Left lobe of liver (tissue), 2 donors: ENCODE data around the gene NEK11. TPM values are rescaled to one million over a fixed set of nuclear protein-coding genes. Genes with fewer than 3 reads are reported as not detected.
A peak's percentile ranks its signal among the peaks of the same experiment; 100 is the strongest.

ENCODE experiments used
- ATAC-seq: fragments of 200-7000 bp; cut with Tn5 transposase; one replicate; pipeline ENCODE4 v1.9.1; 2020; ENCODE audit warnings: mild to moderate bottlenecking, moderate library complexity
- DNase-seq: peaks from one replicate; pipeline ENCODE4 v3.0.0-alpha.2; 2020; ENCODE audit warnings: low spot score
- total RNA-seq: library from RNA; stranded (reverse); gene quantifications from one replicate; pipeline ENCODE4 v1.2.1, GENCODE V29; 2021
- donor health status: DM: no; HTN: no; CAD: no; lungs with moderate emphysema.
- donor health status: DM: no; HTN: yes; CAD: no.

NEK11 gene
- total RNA-seq, 1 donor from 2014 or later: 0.48 TPM

DNA sequence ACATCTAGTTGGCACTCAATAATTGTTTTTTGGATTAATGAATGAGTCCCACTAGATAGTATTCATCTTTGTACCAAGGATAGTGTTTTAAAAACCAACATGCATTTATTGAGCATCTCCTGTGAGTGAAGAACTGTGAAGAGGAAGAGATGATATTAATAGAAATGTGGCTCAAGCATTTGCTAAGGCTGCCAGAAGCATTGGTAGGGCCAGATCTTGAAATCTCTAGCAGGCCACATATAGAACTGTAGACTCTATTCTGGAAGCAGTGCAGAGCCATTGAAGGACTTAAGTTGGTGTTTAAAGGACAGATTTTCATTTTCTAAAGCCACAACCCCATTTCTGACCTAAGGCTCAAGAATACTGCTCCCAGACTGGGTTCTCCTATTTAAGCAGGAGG lies 99.0 kb downstream of the NEK11 start:
- ATAC-seq: no peak

DNA sequence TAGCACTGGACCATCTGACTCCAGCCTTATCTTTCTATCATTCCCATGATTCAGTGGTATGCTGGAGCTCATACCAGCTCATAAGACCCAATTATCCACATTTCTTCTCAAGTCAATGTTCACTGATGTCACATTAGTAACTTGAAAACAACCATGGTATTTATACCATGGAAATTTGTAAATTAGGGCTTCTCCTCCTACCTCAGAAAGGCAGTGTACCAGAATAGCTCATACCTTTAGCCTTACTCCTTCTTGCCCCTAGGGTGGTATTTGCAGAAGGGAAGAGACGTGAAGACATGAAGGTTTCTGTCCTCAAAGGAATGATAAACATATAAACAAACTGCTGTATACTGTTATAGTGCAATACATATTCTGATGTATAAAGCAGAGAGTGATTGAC lies 114.2 kb downstream of the NEK11 start:
- ATAC-seq (no peak), DNase-seq (no peak)

More for the DNA sequence above, 99.0 kb downstream of the NEK11 start:
- DNase-seq: no peak

GRCh38 chr3:131141770-131142169 lies 115.1 kb downstream of the NEK11 start:
- ATAC-seq: no peak
- DNase-seq: no peak

DNA sequence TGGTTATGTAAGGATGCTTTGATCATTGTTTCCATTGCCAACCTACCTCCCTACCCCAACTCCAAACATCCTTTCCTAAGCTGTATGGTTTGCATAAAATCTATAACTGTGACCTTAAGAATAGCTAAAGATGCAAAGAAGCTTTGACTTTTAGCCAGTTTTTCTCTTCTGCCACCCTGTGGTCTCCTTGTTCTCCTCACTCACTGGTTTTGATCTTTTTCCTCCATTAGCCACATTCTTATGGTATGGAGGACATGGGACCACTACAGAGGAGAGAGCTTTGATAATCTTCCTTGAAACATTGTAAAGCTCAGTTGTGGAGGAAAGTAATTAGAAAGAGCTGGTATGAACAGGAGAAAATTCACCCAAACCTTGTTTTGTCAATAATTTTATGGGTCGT lies 115.9 kb downstream of the NEK11 start:
- ATAC-seq (no peak), DNase-seq (no peak)

DNA sequence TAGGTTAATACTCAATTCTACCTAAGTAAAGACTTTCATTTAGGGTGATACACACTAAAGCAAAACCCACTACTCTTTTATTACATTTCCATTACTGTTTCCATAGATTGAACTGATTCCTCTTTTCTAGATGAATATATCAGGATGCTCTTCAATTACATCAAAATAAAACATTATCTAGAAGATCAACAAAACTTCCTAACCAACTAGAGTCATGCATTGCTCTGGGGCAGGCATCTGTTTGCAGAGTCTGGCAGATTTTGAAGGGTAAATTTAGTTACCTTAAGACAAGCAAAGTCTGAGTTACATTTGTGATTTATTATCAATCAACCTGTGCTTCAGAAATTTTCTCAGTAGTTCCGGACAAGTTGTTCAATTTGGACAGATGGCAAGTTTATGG lies 117.1 kb downstream of the NEK11 start:
- no peak for DNase-seq

GRCh38 chr3:131147534-131147933 lies 120.9 kb downstream of the NEK11 start:
- no peak for ATAC-seq
- DNase-seq: no peak

More for the DNA sequence above, 117.1 kb downstream of the NEK11 start:
- ATAC-seq: no peak

- ATAC-seq (no peak), DNase-seq (no peak)
Measured at GRCh38 chr3:131158434-131158833, 131.8 kb downstream of the NEK11 start.

DNA sequence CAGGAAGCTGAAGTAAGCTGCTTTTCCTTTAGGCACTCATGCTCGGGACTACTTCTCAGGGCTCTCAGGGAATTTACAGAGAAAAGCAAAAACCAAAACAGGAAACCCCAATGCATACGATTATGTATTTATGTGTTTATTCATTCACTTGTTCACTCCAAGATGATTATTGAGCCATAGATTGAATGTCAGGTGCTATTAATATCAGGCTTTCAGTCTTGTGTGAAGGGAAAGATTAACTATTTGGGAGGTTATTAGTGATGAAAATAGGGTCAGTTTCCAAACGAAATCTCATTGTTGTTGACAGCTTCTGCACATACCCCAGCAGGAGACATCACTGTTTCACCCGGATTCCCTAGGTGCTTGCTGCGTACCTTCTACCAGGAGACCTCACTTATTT lies 135.8 kb downstream of the NEK11 start:
- no peak for ATAC-seq
- DNase-seq: no peak

GRCh38 chr3:131167867-131168266 lies 141.2 kb downstream of the NEK11 start:
- ATAC-seq: no peak

DNA sequence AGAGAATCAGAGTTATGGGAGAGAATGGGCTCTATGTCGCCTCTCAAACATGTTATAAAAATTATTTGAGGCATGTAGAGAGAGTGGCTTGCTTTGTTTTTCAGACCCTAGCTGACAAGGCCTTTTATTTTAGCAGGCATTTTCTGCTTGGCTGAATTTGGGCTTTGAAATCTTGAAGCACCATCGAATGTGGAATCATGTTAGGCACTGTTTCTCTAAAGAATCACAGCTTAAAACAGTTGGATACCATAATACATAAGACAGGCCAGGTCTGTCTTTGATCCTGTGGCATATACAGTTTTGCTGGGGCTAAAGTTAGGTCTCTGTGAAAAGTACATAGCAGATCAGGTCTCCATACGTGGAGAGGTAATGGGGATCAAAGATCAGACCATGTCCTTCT lies 142.7 kb downstream of the NEK11 start:
- no peak for ATAC-seq
- DNase-seq: no peak

More at GRCh38 chr3:131167867-131168266, 141.2 kb downstream of the NEK11 start:
- no peak for DNase-seq

DNA sequence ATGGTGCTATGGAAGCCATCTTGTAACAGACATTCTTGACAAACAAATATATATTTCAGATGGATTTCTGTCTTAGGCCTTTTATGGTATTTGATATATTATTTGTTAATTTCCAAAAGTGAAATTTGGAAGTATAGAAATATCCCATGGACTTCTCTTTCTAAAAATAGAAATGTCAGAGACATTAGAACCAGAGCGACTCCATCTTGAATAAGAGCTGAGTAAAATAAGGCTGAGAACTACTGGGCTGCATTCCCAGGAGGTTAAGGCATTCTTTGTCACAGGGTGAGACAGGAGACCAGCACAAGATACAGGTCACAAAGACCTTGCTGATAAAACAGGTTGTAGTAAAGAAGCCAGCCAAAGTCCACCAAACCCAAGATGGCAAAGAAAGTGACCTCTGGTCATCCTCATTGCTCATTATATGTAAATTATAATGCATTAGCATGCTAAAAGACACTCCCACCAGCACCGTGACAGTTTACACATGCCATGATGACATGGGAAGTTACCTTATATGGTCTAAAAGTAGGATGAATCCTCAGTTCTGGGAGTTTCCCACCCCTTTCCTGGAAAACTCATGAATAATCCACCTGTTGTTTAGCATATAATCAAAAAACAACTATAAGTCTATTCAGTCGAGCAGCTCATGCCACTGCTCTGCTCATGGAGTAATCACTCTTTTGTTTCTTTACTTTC lies 146.0 kb downstream of the NEK11 start:
- ATAC-seq (no peak), DNase-seq (no peak)

DNA sequence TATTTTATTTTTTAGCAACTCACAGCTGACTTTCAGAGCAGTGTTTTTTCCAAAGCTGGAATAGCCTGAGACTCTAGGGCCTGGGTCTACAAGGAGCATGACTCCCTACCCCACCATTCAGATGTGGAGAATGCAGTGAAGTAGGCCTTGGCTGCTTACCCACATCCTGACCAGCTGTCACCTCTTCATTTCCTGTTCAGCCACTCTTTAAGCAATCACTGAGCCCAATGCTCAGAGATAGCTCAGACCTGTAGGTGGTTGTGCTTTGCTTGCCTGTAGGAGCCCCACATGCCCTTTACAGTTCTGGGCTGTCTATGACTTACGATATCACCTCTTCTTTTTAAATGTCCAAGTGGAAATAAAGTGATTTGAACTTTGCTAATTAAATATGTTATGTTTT lies 148.1 kb downstream of the NEK11 start:
- no peak for ATAC-seq
- DNase-seq: no peak

DNA sequence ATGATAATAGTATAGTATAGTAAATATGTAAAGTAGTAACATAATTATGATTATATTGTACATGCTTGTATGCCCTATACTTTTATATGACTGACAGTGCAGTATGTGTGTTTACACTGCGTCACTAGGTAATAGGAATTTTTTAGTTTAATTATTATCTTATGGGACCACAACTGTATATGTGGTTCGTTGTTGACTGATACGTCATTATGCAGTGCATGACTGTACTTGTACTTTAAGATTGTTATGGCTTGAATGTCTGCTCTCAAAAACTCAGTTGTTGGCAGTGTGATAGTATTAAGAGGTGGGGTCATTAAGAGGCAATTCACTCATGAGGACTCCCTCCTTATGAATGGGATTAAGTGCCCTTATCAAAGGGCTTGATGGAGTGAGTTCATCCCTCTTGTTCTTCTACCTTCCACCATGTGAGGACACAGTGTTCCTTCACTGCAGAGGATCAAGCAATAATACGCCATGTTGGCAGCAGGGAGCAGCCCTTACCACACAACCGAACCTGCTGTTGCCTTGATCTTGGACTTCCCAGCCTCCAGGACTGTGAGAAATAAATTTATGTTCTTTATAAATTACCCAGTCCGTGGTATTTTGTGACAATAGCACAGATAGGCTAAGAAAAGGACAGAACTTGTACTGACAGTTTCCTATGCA lies 152.2 kb downstream of the NEK11 start:
- DNase-seq: no peak
- ATAC-seq: no peak

- ATAC-seq (peak; percentile 85), DNase-seq (peak; percentile 54)
Measured at GRCh38 chr3:131192701-131193100, 166.0 kb downstream of the NEK11 start.

- no peak for DNase-seq
- ATAC-seq: no peak
Measured at GRCh38 chr3:131193641-131194238, 167.1 kb downstream of the NEK11 start.

GRCh38 chr3:131194816-131195215 lies 168.1 kb downstream of the NEK11 start:
- ATAC-seq (no peak), DNase-seq (no peak)

- no peak for ATAC-seq
- DNase-seq: no peak
Measured at GRCh38 chr3:131200636-131201199, 174.0 kb downstream of the NEK11 start.

- DNase-seq: no peak
Measured at GRCh38 chr3:131216330-131216729, 189.7 kb downstream of the NEK11 start.

DNA sequence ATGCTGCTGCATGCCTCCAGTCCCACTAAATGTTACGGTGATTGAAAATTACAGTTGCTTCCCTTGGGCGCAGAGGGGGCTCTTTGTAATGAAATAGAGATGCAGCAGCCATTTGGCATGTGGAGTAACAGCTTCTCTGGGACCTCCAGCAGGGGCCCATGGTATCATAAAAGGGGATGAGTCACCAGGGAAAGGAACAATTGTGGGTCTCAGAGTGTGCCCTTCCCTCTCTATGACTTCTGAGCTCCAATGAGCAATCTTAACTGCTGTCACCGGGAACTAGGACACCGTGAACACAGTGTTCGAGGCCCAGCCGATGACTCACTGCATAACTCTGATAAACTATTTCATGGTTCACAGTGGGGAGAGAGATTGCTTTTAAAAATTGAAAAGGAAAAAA lies 190.1 kb downstream of the NEK11 start:
- ATAC-seq (no peak), DNase-seq (no peak)

More at GRCh38 chr3:131216330-131216729, 189.7 kb downstream of the NEK11 start:
- ATAC-seq: no peak

GRCh38 chr3:131217296-131217741 lies 190.6 kb downstream of the NEK11 start:
- DNase-seq (no peak), ATAC-seq (no peak)

GRCh38 chr3:131218196-131218595 lies 191.5 kb downstream of the NEK11 start:
- ATAC-seq: no peak
- no peak for DNase-seq

DNA sequence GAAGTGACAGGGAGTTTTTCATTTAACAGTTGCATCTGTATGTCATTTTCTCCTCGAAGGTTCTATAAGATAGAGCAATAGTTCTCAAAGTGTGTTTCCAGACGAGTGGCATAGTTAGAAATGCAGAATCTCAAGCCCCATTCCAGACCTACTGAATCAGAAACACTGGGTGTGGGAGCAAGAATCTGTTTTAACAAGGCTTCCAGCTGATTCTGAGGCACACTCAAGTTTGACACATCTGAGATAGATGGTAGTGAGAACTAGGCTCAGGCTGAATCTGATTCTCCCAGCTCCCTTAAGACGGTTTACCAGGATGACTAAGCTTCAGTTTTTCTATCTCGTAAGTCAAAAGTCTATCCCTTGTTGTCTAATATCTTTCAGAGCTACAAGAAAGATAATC lies 195.1 kb downstream of the NEK11 start:
- no peak for DNase-seq
- ATAC-seq: no peak
